Thoracic aorta (tissue), 2 donors: Measurements from ENCODE around the gene CECR2. TPM values are rescaled to one million over a fixed set of nuclear protein-coding genes. Genes with fewer than 3 reads are reported as not detected.
"Not testable (repeated sequence)": the region's sequence is repeated elsewhere in the genome, so short reads cannot be mapped to it uniquely, and the experiment has no call there.

Source experiments
- ATAC-seq: fragments of 150-250 bp; one replicate; pipeline ENCODE4 v1.8.0; 2017; ENCODE audit warnings: low read depth; ENCODE audit not compliant: insufficient number of reproducible peaks, low FRiP score
- DNase-seq: peaks from one replicate; pipeline ENCODE4 v3.0.0-alpha.2; 2020; ENCODE audit warnings: low spot score
- H3K27ac ChIP-seq, 2 donors: fragments of 200-600 bp; sonication (generic); 1 replicate in 1 of 2; 2 replicates in 1 of 2; pipeline ENCODE4 v1.5.1; 2016; ENCODE audit warnings: mild to moderate bottlenecking in 2 of 2, moderate library complexity in 2 of 2
- H3K27me3 ChIP-seq: fragments of 200-600 bp; sonication (generic); replicated peaks from 2 replicates; pipeline ENCODE4 v1.6.0; 2016; ENCODE audit warnings: mild to moderate bottlenecking; ENCODE audit not compliant: insufficient read depth
- H3K36me3 ChIP-seq: fragments of 200-600 bp; sonication (generic); one replicate; pipeline ENCODE4 v1.5.1; 2016
- H3K4me1 ChIP-seq, 2 donors: fragments of 200-600 bp; sonication (generic); 1 replicate in 1 of 2; 2 replicates in 1 of 2; pipeline versions ENCODE4 v1.5.1 to v1.6.0; 2016; ENCODE audit warnings: low read depth in 2 of 2, mild to moderate bottlenecking in 1 of 2; ENCODE audit not compliant: control insufficient read depth in 1 of 2
- H3K4me3 ChIP-seq: fragments of 200-600 bp; sonication (generic); 2 replicates; pipeline ENCODE4 v1.5.1; 2016; ENCODE audit warnings: mild to moderate bottlenecking
- H3K9me3 ChIP-seq: fragments of 200-600 bp; sonication (generic); 2 replicates; pipeline ENCODE4 v1.5.1; 2016
- total RNA-seq, 2 donors: library from RNA; depleted of rRNA; stranded (reverse); fragments of >200 nt; gene quantifications; one replicate each; pipeline versions ENCODE4 v1.1.0 to v1.2.3, GENCODE V29; 2016
- TF ChIP-seq, protein P1 (sequence below): fragments of 200-600 bp; sonication (generic); IDR thresholded peaks from one replicate; pipeline ENCODE4 v1.5.1; 2019; ENCODE audit warnings: antibody characterized with exemption

Gene CECR2
- total RNA-seq, 2 donors from 2014 or later = 0.28 TPM; not detected in 1

DNA sequence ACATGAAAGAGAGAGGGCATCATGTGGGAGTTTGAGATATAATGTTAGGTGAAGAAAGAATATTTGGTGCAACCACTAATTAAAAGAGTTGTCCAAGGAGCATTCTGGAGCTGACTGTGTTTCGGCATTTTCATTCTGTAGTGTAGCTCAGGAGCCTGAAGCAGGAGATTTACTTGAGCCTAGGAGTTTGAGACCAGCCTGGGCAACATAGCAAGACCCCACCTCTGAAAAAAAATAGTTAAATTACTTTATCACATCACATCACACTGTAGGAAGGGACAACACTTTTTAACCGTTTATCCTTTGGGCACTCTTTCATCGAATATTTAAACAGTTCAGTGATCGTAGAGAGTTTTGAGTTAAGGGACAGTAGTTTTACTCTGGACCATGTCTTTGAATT is 143.7 kb downstream of the CECR2 start:
- DNase-seq = no peak
- H3K9me3 ChIP-seq = no peaks in the 10 kb centered on the region
- H3K4me1 ChIP-seq = no peaks in the 10 kb centered on the region
- TF ChIP-seq, protein P1, sequence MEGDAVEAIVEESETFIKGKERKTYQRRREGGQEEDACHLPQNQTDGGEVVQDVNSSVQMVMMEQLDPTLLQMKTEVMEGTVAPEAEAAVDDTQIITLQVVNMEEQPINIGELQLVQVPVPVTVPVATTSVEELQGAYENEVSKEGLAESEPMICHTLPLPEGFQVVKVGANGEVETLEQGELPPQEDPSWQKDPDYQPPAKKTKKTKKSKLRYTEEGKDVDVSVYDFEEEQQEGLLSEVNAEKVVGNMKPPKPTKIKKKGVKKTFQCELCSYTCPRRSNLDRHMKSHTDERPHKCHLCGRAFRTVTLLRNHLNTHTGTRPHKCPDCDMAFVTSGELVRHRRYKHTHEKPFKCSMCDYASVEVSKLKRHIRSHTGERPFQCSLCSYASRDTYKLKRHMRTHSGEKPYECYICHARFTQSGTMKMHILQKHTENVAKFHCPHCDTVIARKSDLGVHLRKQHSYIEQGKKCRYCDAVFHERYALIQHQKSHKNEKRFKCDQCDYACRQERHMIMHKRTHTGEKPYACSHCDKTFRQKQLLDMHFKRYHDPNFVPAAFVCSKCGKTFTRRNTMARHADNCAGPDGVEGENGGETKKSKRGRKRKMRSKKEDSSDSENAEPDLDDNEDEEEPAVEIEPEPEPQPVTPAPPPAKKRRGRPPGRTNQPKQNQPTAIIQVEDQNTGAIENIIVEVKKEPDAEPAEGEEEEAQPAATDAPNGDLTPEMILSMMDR = no peak
- ATAC-seq = no peak
- H3K27ac ChIP-seq = no peak overlapping the region
- H3K27me3 ChIP-seq = no peaks in the 10 kb centered on the region
- H3K36me3 ChIP-seq = no peaks in the 10 kb centered on the region
- H3K4me3 ChIP-seq = no peak overlapping the region

DNA sequence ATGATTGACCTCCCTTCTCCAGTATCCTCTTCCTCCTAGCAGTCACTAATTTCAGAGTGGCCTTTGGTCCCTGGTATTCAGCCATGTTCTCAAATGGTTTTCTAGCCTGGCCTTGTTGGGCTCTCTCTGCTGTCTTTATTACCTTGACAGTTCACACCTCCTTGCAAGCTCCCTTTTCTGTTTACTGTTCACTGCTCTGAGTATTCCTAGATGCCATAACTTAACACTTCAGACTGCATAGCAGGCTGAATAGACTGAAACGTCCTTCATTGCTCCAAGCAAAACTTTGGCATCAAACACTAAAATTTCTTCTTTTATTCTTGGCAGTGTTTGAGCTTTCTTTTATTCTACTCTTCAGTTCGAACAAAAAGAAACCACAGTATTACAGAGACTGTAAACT is 144.4 kb downstream of the CECR2 start:
- Histone ChIP-seq H3K9me3 (no peaks in the 10 kb centered on the region), H3K36me3 (no peaks in the 10 kb centered on the region), H3K27me3 (no peaks in the 10 kb centered on the region), H3K27ac (no peak overlapping the region), H3K4me3 (no peak overlapping the region), H3K4me1 (no peaks in the 10 kb centered on the region)
- DNase-seq (no peak), ATAC-seq (no peak)
- TF ChIP-seq, protein P1 = no peak

DNA sequence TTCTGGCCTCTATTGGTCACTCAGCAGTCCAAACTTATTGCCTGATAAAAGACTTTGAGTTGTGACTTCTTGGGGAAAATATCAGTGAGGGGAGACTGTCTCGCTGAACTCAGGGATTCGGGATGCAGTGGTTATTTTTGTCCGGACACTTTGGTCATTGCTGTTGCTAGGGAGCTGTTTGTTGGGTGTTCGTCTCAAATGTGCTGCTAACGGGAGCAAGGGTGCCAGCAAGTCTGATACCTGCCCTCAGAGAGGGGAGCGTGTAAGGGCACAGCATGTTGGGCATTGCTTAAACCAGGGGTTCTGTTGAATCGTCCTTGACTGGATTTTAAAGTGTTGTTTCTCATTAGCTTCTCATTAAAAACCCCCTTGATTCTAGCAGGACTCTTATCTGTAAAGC is 144.8 kb downstream of the CECR2 start:
- DNase-seq = no peak
- Histone ChIP-seq H3K27ac (no peak overlapping the region), H3K36me3 (no peaks in the 10 kb centered on the region), H3K4me1 (no peaks in the 10 kb centered on the region), H3K27me3 (no peaks in the 10 kb centered on the region), H3K9me3 (no peaks in the 10 kb centered on the region), H3K4me3 (no peak overlapping the region)
- no peak for ATAC-seq
- TF ChIP-seq, protein P1 = no peak

DNA sequence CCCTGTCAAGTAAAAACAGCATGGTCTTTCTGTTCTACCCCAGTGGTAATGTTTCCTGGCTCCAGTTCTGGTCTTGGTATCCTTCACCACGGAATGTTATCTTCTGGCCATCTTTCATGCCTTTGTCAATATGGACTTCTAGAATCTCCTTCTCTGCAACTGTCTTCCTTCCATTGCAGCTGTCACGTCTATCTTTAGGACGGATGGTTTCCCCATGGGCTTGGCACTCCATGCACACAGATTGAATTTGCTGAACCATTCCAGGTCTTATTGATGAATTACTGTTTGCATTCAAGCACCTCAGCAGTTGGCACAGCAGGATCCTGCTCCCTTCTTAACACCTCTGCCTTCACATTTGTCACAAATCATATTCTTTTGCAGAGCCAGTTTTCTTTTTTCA is 149.1 kb downstream of the CECR2 start:
- H3K4me3 ChIP-seq = no peak overlapping the region
- TF ChIP-seq, protein P1 = no peak
- no peak for ATAC-seq
- H3K27me3 ChIP-seq = no peaks in the 10 kb centered on the region
- no peak overlapping the region for H3K27ac ChIP-seq
- DNase-seq = no peak
- H3K4me1 ChIP-seq = no peaks in the 10 kb centered on the region
- H3K36me3 ChIP-seq = no peaks in the 10 kb centered on the region
- no peaks in the 10 kb centered on the region for H3K9me3 ChIP-seq

DNA sequence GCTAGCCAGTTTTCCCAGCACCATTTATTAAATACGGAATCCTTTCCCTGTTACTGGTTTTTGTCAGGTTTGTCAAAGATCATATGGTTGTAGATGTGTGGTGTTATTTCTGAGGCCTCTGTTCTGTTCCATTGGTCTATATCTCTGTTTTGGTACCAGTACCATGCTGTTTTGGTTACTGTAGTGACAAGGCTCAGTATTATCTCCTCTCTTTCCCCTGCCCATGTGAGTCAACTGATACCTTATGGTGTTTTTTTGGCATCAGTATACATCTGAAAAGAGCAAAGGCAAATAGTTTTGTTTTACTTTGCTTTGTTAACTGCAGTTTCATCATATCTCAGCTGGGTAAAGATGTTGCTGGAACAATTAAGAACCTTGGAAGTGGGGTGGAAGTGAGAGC is 152.7 kb downstream of the CECR2 start:
- ATAC-seq, H3K9me3 ChIP-seq, H3K27ac ChIP-seq, DNase-seq, H3K36me3 ChIP-seq, H3K27me3 ChIP-seq, H3K4me3 ChIP-seq, H3K4me1 ChIP-seq: not testable (repeated sequence)

DNA sequence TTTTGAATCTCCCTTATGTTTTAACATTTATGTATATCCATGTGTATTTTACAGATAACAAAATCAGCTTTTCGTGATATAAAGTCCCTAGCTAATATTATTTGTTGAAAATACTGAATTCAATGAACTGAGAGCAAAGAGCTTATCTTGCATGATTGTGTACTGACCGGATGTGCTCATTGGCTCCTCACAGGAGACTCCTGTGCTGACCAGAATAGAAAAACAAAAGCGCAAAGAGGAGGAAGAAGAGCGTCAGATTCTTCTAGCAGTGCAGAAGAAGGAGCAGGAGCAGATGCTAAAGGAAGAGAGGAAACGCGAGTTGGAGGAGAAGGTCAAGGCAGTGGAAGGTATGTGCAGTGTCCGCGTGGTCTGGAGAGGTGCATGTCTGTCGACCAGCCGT is 154.7 kb downstream of the CECR2 start:
- ATAC-seq (no peak), DNase-seq (no peak)
- TF ChIP-seq, protein P1 = no peak
- Histone ChIP-seq H3K27me3 (no peaks in the 10 kb centered on the region), H3K4me3 (no peak overlapping the region), H3K9me3 (no peaks in the 10 kb centered on the region), H3K4me1 (no peaks in the 10 kb centered on the region), H3K36me3 (no peaks in the 10 kb centered on the region), H3K27ac (no peak overlapping the region)
